Measurements from ENCODE around the gene HEPHL1.

The HEPHL1 gene

DNA sequence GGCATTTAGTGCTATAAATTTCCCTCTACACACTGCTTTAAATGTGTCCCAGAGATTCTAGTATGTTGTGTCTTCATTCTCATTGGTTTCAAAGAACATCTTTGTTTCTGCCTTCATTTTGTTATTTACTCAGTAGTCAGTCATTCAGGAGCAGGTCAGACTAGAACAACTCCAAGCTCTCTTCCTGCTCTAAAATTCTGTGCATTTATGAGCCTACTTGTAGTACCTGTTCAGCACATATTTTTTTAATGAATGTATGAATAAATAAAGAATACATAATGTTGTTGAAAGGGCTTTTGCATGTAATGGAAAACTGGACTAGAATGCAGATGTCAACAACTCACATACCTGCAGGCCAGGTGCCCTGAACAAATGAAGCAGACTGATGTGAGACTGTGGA is 13.7 kb upstream of the HEPHL1 start:
- TF ChIP-seq SPI1 (IDR thresholded peaks at IDR 0.05; ENCODE audit: borderline replicate concordance, low read depth) (no peak), GABPA (IDR thresholded peaks at IDR 0.05; ENCODE audit: low read depth) (no peak), POLR2AphosphoS5 (IDR thresholded peaks at IDR 0.05; ENCODE audit: low read depth) (no peak)
- TF ChIP-seq, protein P1, sequence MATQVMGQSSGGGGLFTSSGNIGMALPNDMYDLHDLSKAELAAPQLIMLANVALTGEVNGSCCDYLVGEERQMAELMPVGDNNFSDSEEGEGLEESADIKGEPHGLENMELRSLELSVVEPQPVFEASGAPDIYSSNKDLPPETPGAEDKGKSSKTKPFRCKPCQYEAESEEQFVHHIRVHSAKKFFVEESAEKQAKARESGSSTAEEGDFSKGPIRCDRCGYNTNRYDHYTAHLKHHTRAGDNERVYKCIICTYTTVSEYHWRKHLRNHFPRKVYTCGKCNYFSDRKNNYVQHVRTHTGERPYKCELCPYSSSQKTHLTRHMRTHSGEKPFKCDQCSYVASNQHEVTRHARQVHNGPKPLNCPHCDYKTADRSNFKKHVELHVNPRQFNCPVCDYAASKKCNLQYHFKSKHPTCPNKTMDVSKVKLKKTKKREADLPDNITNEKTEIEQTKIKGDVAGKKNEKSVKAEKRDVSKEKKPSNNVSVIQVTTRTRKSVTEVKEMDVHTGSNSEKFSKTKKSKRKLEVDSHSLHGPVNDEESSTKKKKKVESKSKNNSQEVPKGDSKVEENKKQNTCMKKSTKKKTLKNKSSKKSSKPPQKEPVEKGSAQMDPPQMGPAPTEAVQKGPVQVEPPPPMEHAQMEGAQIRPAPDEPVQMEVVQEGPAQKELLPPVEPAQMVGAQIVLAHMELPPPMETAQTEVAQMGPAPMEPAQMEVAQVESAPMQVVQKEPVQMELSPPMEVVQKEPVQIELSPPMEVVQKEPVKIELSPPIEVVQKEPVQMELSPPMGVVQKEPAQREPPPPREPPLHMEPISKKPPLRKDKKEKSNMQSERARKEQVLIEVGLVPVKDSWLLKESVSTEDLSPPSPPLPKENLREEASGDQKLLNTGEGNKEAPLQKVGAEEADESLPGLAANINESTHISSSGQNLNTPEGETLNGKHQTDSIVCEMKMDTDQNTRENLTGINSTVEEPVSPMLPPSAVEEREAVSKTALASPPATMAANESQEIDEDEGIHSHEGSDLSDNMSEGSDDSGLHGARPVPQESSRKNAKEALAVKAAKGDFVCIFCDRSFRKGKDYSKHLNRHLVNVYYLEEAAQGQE (IDR thresholded peaks at IDR 0.05; ENCODE audit: insufficient replicate concordance, low read depth), result no peak
- TF ChIP-seq, protein P2, sequence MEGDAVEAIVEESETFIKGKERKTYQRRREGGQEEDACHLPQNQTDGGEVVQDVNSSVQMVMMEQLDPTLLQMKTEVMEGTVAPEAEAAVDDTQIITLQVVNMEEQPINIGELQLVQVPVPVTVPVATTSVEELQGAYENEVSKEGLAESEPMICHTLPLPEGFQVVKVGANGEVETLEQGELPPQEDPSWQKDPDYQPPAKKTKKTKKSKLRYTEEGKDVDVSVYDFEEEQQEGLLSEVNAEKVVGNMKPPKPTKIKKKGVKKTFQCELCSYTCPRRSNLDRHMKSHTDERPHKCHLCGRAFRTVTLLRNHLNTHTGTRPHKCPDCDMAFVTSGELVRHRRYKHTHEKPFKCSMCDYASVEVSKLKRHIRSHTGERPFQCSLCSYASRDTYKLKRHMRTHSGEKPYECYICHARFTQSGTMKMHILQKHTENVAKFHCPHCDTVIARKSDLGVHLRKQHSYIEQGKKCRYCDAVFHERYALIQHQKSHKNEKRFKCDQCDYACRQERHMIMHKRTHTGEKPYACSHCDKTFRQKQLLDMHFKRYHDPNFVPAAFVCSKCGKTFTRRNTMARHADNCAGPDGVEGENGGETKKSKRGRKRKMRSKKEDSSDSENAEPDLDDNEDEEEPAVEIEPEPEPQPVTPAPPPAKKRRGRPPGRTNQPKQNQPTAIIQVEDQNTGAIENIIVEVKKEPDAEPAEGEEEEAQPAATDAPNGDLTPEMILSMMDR (IDR thresholded peaks at IDR 0.05; ENCODE audit: insufficient read depth, low read length), result no peak
- no peak overlapping the region for H3K27ac ChIP-seq (replicated peaks)
- no peak overlapping the region for H3K4me3 ChIP-seq (replicated peaks; ENCODE audit: insufficient read depth, low read length)
- DNase-seq (ENCODE audit: low read depth in 1 of 2, low spot score in 1 of 2), result no peak
- H3K27me3 ChIP-seq (ENCODE audit: insufficient read depth, poor library complexity, severe bottlenecking), result no peaks in the 10 kb centered on the region

DNA sequence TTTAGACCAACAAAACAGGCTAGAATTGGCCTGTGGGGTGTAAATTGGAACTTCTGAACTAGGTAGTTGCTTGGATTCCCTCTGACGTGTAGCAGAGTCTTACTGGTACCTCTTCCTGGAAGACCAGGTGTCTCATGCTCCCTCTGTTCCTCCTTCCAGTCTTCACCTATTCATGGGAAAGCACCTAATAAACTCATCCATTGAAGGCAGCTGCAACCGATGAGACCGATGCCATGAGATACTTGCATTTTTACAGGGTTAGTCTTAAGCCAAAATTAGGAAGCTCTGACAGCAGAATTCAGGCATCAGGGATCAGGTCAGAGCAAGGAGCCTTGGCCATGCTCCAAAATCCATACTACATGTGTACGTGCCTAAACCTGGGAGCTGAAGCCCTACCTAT is 13.2 kb upstream of the HEPHL1 start:
- TF ChIP-seq GABPA (IDR thresholded peaks at IDR 0.05; ENCODE audit: low read depth) (no peak), SPI1 (IDR thresholded peaks at IDR 0.05; ENCODE audit: borderline replicate concordance, low read depth) (no peak), POLR2AphosphoS5 (IDR thresholded peaks at IDR 0.05; ENCODE audit: low read depth) (no peak)
- TF ChIP-seq, protein P1 (IDR thresholded peaks at IDR 0.05; ENCODE audit: insufficient replicate concordance, low read depth), result no peak
- TF ChIP-seq, protein P2 (IDR thresholded peaks at IDR 0.05; ENCODE audit: insufficient read depth, low read length), result no peak
- no peak for DNase-seq (ENCODE audit: low read depth in 1 of 2, low spot score in 1 of 2)
- Histone ChIP-seq H3K27ac (replicated peaks) (no peak overlapping the region), H3K27me3 (ENCODE audit: insufficient read depth, poor library complexity, severe bottlenecking) (no peaks in the 10 kb centered on the region), H3K4me3 (replicated peaks; ENCODE audit: insufficient read depth, low read length) (no peak overlapping the region)

DNA sequence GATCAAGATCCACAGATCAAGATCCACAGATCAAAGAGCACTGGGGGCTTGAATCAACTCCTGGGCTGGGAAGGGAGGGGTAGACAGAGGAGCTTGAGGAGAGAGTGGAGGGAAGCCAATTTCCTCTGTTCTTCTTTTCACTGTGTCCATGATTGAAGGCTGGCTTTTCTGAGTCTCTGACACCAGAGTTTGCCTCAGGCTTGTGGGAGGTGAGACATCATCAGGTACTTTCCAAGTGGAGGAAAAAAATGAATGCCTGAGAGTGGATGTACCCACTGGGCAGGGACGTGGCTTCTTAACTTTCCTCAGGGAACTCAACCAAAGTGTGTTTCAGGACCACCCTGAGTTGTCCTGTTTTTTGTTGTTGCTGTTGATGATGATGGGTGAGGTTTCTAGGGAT is 11.0 kb upstream of the HEPHL1 start:
- no peaks in the 10 kb centered on the region for H3K27me3 ChIP-seq (ENCODE audit: insufficient read depth, poor library complexity, severe bottlenecking)
- H3K4me3 ChIP-seq (replicated peaks; ENCODE audit: insufficient read depth, low read length), result no peak overlapping the region
- TF ChIP-seq SPI1 (IDR thresholded peaks at IDR 0.05; ENCODE audit: borderline replicate concordance, low read depth), result no peak
- TF ChIP-seq GABPA (IDR thresholded peaks at IDR 0.05; ENCODE audit: low read depth), result no peak
- no peak for TF ChIP-seq POLR2AphosphoS5 (IDR thresholded peaks at IDR 0.05; ENCODE audit: low read depth)
- TF ChIP-seq, protein P2 (IDR thresholded peaks at IDR 0.05; ENCODE audit: insufficient read depth, low read length), result no peak
- TF ChIP-seq, protein P1 (IDR thresholded peaks at IDR 0.05; ENCODE audit: insufficient replicate concordance, low read depth), result no peak
- no peak for DNase-seq (ENCODE audit: low read depth in 1 of 2, low spot score in 1 of 2)
- H3K27ac ChIP-seq (replicated peaks), result no peak overlapping the region
